ENCODE results near the gene AP1AR. TPM values are rescaled to one million over a fixed set of nuclear protein-coding genes. Genes with fewer than 3 reads are reported as not detected.
A peak's percentile ranks its signal among the peaks of the same experiment; 100 is the strongest.

Gene AP1AR
- total RNA-seq, 1 experiment from 2014 or later: 22.4 TPM

GRCh38 chr4:112245383-112245782 is 13.8 kb downstream of the AP1AR start:
- Mint-ChIP-seq H3K4me1 (peaks cover 39% of the 10 kb centered on the region), H3K9me3 (no peaks in the 10 kb centered on the region), H3K27ac (no peak overlapping the region), H3K4me3 (no peak overlapping the region), H3K27me3 (ENCODE audit: low read depth) (no peaks in the 10 kb centered on the region), H3K36me3 (no peaks in the 10 kb centered on the region)
- ATAC-seq (no peak), DNase-seq (ENCODE audit: low spot score) (no peak)
- ChIA-PET POLR2A (no interaction called here), CTCF (interaction anchor here (0.9 kb wide), 1 partner anchor 145 kb away, joined by 3 read pairs; no protein-coding TSS in a partner anchor)
- TF ChIP-seq IRF2 (CRISPR knock-in tag; IDR thresholded peaks at IDR 0.05; ENCODE audit: borderline replicate concordance, low read depth) (no peak), NFYB (CRISPR knock-in tag; conservative IDR thresholded peaks at IDR 0.05; ENCODE audit: low read depth) (no peak), JAZF1 (CRISPR knock-in tag; IDR thresholded peaks at IDR 0.05) (no peak), TCF7 (CRISPR knock-in tag; IDR thresholded peaks at IDR 0.05; ENCODE audit: low read depth) (no peak), ZNF512 (CRISPR knock-in tag; IDR thresholded peaks at IDR 0.05; ENCODE audit: borderline replicate concordance) (no peak), ZNF263 (CRISPR knock-in tag; IDR thresholded peaks at IDR 0.05; ENCODE audit: low read depth) (no peak), EMX1 (CRISPR knock-in tag; IDR thresholded peaks at IDR 0.05) (no peak)
- TF ChIP-seq, protein P1, sequence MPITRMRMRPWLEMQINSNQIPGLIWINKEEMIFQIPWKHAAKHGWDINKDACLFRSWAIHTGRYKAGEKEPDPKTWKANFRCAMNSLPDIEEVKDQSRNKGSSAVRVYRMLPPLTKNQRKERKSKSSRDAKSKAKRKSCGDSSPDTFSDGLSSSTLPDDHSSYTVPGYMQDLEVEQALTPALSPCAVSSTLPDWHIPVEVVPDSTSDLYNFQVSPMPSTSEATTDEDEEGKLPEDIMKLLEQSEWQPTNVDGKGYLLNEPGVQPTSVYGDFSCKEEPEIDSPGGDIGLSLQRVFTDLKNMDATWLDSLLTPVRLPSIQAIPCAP (CRISPR knock-in tag; IDR thresholded peaks at IDR 0.05): no peak

- POLR2A ChIA-PET: no interaction called here
- CTCF ChIA-PET: interaction anchor here (1.0 to 1.4 kb wide), 3 partner anchors 15 to 269 kb away, joined by 3 to 6 read pairs (median 3); partner anchors contain the start of genes AP1AR and NEUROG2
- TF ChIP-seq AFF4 (CRISPR knock-in tag; IDR thresholded peaks at IDR 0.05; ENCODE audit: borderline replicate concordance): no peak
- TF ChIP-seq TEAD1 (CRISPR knock-in tag; IDR thresholded peaks at IDR 0.05): no peak
- no peak for TF ChIP-seq RELA (CRISPR knock-in tag; IDR thresholded peaks at IDR 0.05; ENCODE audit: borderline replicate concordance)
- TF ChIP-seq ZNF425 (CRISPR knock-in tag; conservative IDR thresholded peaks at IDR 0.05): no peak
- no peak for TF ChIP-seq NR3C1 (CRISPR knock-in tag; conservative IDR thresholded peaks at IDR 0.05; ENCODE audit: low read depth)
- TF ChIP-seq ZNF263 (CRISPR knock-in tag; IDR thresholded peaks at IDR 0.05; ENCODE audit: low read depth): no peak
- H3K4me3 Mint-ChIP-seq: no peak overlapping the region
- H3K4me1 Mint-ChIP-seq: peaks cover 27% of the 10 kb centered on the region
- ATAC-seq: no peak
- DNase-seq (ENCODE audit: low spot score): no peak
- no peaks in the 10 kb centered on the region for H3K9me3 Mint-ChIP-seq
- peak overlapping the region; percentile 8; the same call in 1 of the 2 replicates for H3K27ac Mint-ChIP-seq
- H3K27me3 Mint-ChIP-seq (ENCODE audit: low read depth): no peaks in the 10 kb centered on the region
- no peaks in the 10 kb centered on the region for H3K36me3 Mint-ChIP-seq
Observed at GRCh38 chr4:112247021-112247420, 15.4 kb downstream of the AP1AR start.

All from WTC11 (cell line).